ENCODE data around the gene AGBL1. TPM values are rescaled to one million over a fixed set of nuclear protein-coding genes. Genes with fewer than 3 reads are reported as not detected.

Gene AGBL1
- total RNA-seq, 1 experiment from 2014 or later, result not detected

GRCh38 chr15:86425746-86426145 is 346.1 kb downstream of the AGBL1 start:
- no peak for DNase-seq
- Histone ChIP-seq H3K4me2 (no peak overlapping the region), H3K4me1 (replicated peaks; ENCODE audit: insufficient read depth) (no peaks in the 10 kb centered on the region), H3K79me2 (ENCODE audit: low read depth) (no peaks in the 10 kb centered on the region), H3K36me3 (ENCODE audit: low read depth) (no peaks in the 10 kb centered on the region), H3F3A (ENCODE audit: insufficient read depth, low read depth) (no peaks in the 10 kb centered on the region), H3K27ac (no peak overlapping the region), H2AFZ (no peak overlapping the region), H4K20me1 (ENCODE audit: insufficient read depth) (no peaks in the 10 kb centered on the region), H3K4me3 (no peak overlapping the region), H3K27me3 (ENCODE audit: insufficient read depth, low read depth) (no peaks in the 10 kb centered on the region), H3K9me2 (ENCODE audit: insufficient read depth) (no peaks in the 10 kb centered on the region), H3K9me3 (ENCODE audit: insufficient read depth, low read depth) (no peaks in the 10 kb centered on the region)
- POLR2A ChIA-PET (ENCODE audit: unreplicated experiment), result no interaction called here
- TF ChIP-seq EZH2 (IDR thresholded peaks at IDR 0.05; ENCODE audit: low read depth), result no peak
- no TSS peak for BruUV-seq (replicated peaks)
- CTCF ChIA-PET, result no interaction called here
- intact Hi-C loops (cut with micrococcal nuclease; ENCODE audit: unreplicated experiment), result no loop called here

- Histone ChIP-seq H4K20me1 (ENCODE audit: insufficient read depth) (no peaks in the 10 kb centered on the region), H3K4me3 (no peak overlapping the region), H3K9me2 (ENCODE audit: insufficient read depth) (no peaks in the 10 kb centered on the region), H2AFZ (no peak overlapping the region), H3K27ac (no peak overlapping the region), H3K27me3 (ENCODE audit: insufficient read depth, low read depth) (no peaks in the 10 kb centered on the region), H3K36me3 (ENCODE audit: low read depth) (no peaks in the 10 kb centered on the region), H3K9me3 (ENCODE audit: insufficient read depth, low read depth) (no peaks in the 10 kb centered on the region), H3K4me2 (no peak overlapping the region), H3K79me2 (ENCODE audit: low read depth) (no peaks in the 10 kb centered on the region), H3F3A (ENCODE audit: insufficient read depth, low read depth) (no peaks in the 10 kb centered on the region), H3K4me1 (replicated peaks; ENCODE audit: insufficient read depth) (no peaks in the 10 kb centered on the region)
- CTCF ChIA-PET, result no interaction called here
- TF ChIP-seq CTCF (conservative IDR thresholded peaks at IDR 0.05) (no peak), EZH2 (IDR thresholded peaks at IDR 0.05; ENCODE audit: low read depth) (no peak)
- BruUV-seq (replicated peaks), result no TSS peak
- DNase-seq, result no peak
- intact Hi-C loops (cut with micrococcal nuclease; ENCODE audit: unreplicated experiment), result no loop called here
- POLR2A ChIA-PET (ENCODE audit: unreplicated experiment), result no interaction called here
These were observed 353.2 kb downstream of the AGBL1 start for GRCh38 chr15:86432861-86433260.

- DNase-seq, result no peak
- Histone ChIP-seq H3K79me2 (ENCODE audit: low read depth) (no peaks in the 10 kb centered on the region), H3K27ac (no peak overlapping the region), H3K4me3 (no peak overlapping the region), H3K9me3 (ENCODE audit: insufficient read depth, low read depth) (no peaks in the 10 kb centered on the region), H3K36me3 (ENCODE audit: low read depth) (no peaks in the 10 kb centered on the region), H3K9me2 (ENCODE audit: insufficient read depth) (no peaks in the 10 kb centered on the region), H3K27me3 (ENCODE audit: insufficient read depth, low read depth) (no peaks in the 10 kb centered on the region), H2AFZ (no peak overlapping the region), H4K20me1 (ENCODE audit: insufficient read depth) (no peaks in the 10 kb centered on the region), H3K4me1 (replicated peaks; ENCODE audit: insufficient read depth) (no peaks in the 10 kb centered on the region), H3K4me2 (no peak overlapping the region), H3F3A (ENCODE audit: insufficient read depth, low read depth) (no peaks in the 10 kb centered on the region)
- POLR2A ChIA-PET (ENCODE audit: unreplicated experiment), result no interaction called here
- no peak for TF ChIP-seq EZH2 (IDR thresholded peaks at IDR 0.05; ENCODE audit: low read depth)
- TF ChIP-seq CTCF (conservative IDR thresholded peaks at IDR 0.05), result no peak
- no TSS peak for BruUV-seq (replicated peaks)
- intact Hi-C loops (cut with micrococcal nuclease; ENCODE audit: unreplicated experiment), result no loop called here
- CTCF ChIA-PET, result no interaction called here
These were observed 354.3 kb downstream of the AGBL1 start for GRCh38 chr15:86433983-86434382.

GRCh38 chr15:86439614-86440013 is 359.9 kb downstream of the AGBL1 start:
- H3K27ac ChIP-seq, result no peak overlapping the region
- no TSS peak for BruUV-seq (replicated peaks)

More at GRCh38 chr15:86439614-86440013, 359.9 kb downstream of the AGBL1 start:
- Histone ChIP-seq H3K4me3 (no peak overlapping the region), H3K79me2 (ENCODE audit: low read depth) (no peaks in the 10 kb centered on the region), H3K27me3 (ENCODE audit: insufficient read depth, low read depth) (no peaks in the 10 kb centered on the region), H3K9me2 (ENCODE audit: insufficient read depth) (no peaks in the 10 kb centered on the region), H3K4me1 (replicated peaks; ENCODE audit: insufficient read depth) (no peaks in the 10 kb centered on the region), H2AFZ (no peak overlapping the region), H3K36me3 (ENCODE audit: low read depth) (no peaks in the 10 kb centered on the region), H3K4me2 (no peak overlapping the region), H4K20me1 (ENCODE audit: insufficient read depth) (no peaks in the 10 kb centered on the region), H3K9me3 (ENCODE audit: insufficient read depth, low read depth) (no peaks in the 10 kb centered on the region), H3F3A (ENCODE audit: insufficient read depth, low read depth) (no peaks in the 10 kb centered on the region)
- TF ChIP-seq EZH2 (IDR thresholded peaks at IDR 0.05; ENCODE audit: low read depth), result no peak
- TF ChIP-seq CTCF (conservative IDR thresholded peaks at IDR 0.05), result no peak
- ChIA-PET POLR2A (ENCODE audit: unreplicated experiment) (no interaction called here), CTCF (no interaction called here)
- DNase-seq, result no peak
- intact Hi-C loops (cut with micrococcal nuclease; ENCODE audit: unreplicated experiment), result no loop called here

All from PC-9 (cell line).